HG03159 (cell line): ENCODE results near the gene JCAD.

Experiments
- ATAC-seq: cut with Tn5 transposase; IDR thresholded peaks from one replicate; pipeline ENCODE4 v1.9.1; 2021; ENCODE audit warnings: mild to moderate bottlenecking, moderate library complexity; ENCODE audit not compliant: unreplicated experiment

JCAD gene

DNA sequence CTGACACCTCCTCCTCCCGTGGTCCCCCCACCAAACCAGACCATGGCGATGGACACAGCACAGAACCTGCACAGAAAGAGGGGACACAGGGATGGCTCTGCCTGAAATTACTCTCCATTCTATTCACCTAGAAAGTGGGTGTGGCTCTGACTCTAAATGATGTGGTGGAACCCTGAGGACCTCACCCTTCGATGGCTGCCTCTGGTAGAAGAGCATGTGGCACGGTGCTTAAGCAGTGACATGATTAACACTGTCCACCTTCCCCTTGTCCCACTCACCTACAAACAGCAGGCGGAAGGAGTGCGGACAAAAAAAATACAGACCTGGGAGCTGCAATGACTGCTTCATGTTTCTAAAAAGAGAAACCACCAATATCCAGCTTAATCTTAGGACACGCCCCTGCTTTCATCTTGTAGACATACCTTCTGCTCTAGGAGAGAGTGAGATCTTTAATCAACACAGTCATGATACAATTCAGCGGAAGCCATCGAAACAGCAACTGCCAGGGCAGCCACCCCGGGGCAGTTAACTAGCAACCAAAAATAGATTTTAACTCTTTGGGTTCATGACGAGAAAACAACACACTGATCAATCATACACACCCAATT, 11.4 kb downstream of the JCAD start:
- ATAC-seq = no peak

DNA sequence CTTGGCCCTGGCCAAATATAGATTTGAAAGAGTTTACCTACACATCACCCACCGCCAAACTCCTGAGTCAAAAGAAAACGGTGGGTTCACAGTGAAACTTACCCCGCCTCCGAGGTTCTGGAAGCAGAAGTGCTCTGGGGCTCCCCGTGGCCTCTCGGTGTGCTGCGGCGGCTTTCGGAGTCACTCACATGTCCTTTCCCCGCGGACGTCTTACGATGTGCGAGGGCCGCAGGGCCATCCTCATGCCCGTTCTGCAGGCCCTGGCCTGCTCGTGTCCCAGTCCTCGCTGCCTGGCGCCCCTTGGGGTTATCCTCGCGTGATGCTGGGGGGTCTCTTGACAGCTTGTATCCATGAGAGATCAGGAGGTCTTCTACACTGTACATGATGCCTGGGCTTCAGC, 12.0 kb downstream of the JCAD start:
- ATAC-seq = no peak

DNA sequence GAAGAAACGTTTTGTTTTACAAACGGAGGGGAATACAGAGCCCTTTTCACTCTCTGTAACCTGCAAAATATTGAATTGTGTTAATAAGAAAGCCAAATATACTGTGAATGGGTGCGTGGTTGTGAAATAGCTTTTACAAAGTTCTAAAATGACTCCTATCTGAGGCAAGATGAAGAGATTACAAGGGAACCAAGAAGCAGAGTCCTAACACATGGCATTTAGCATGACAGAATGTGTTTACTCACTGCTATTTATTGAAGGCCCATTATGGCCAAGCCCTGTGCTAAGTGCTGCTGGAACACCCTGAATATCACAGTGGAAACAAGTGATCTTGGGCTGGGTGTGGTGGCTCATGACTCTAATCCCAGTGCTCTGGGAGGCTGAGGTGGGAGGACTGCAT, 12.9 kb downstream of the JCAD start:
- ATAC-seq = no peak

DNA sequence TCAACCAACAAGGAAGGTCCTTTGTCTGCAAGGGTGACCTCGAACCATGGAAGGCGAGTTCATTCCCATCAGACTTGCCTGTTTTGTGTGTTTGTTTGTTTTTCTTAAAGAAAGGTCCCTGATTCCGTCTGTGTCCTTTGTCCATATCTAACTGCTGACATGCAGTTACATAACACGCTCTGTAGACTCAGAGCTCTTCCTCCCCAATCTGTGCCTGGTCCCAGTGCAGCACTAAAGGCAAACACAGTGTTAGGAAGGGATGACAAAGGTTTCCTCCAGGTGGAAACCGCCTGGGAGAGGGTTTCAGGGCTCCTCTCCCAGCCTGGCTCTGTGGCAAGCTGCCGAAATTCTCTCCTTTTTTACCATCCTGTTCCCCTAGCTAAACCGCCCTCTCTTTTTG, 13.4 kb downstream of the JCAD start:
- ATAC-seq = no peak

DNA sequence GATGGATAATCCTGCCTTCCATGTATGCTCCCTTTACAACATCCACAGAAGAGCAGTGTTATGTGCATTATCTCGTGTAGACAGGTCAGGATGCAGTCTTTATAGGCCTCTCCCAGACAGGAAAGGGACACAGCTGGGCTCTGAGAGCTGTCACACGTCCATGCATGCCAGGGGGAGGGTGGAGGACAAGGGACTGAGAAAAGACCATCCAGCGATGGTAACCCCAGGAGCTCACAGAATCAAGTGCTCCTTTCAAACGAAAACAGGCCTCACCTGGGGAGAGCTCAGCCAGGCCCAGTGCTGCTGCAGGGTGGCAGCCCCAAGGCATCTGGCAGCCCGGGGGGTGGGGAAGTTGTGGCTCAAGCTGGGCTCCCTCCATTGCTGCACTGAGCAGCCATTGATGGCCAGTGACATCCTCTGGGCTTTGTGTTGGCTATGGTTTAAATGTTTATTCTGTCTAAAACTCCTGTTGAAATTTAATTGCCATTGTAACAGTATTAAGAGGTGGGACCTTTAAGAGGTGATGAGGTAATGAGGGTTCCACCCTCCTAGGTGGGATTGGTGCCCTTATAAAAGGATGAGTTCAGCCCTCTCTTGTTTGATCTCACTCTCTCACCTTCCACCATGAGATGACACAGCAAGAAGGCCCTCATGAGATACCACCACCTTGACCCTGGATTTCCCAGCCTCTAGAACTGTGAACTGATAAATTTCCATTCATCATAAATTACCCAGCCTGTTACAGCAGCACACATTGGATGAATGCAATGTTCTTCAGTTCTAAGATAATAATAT, 15.7 kb downstream of the JCAD start:
- no peak for ATAC-seq

DNA sequence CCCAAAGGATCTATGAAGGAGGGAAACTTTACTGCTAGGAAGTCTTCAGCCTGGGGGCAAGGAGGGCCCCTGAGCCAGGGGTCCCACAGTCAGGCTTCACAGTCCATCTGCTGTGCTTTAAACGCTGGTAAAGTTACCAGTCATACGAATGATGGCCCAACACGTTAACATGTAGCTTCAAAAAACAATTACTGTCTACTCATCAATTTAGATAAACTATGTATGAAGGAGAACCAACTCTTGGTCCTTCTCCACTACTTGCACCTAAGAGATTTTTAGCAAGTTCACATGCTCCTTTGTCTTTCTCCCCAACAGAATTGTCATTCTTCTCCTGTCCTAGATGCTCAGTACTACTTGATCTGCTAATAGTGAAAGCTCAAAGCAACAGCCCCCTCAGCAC, 16.6 kb downstream of the JCAD start:
- ATAC-seq = no peak

DNA sequence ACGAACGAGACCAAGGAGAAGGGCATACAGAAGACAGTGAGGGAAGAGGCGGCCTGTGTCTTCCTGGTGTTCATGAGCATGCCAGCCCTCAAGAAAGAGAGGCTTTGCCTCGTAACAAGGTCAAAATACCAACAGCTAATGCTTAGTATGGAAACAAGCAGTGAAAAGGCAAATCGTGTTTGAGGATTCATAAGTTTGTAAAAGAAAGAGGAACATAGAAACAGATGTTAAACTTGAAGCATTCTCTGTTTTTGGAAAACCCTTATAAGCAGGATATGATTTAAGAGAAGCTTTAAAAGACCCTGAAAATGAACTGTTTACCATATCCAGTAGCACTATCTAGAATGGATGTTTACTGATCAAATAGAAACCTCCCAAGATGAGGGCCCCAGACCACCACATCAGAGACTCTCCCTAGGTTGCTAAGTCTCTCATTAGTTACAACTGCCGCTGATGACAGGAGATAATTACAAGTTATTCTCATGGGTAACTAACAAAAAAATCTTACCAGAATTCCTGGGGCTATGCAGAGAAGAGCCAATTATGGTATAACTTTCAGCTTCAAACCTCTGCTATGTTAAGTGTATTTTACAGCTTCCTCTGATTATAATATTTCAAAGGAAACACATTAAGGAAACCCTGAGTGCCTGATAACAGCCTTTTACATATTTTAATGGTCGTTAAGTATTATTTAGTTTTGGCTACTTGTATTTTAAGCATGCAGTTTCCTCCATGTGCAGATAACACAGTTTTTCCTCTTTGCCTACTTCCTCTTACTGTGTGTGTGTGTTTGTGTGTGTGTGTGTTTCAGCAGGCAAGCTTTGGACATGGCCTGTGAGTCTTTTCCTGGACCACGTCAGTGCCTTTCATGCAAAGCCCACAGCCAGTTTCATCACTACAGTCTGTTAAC, 17.9 kb downstream of the JCAD start:
- ATAC-seq = no peak

DNA sequence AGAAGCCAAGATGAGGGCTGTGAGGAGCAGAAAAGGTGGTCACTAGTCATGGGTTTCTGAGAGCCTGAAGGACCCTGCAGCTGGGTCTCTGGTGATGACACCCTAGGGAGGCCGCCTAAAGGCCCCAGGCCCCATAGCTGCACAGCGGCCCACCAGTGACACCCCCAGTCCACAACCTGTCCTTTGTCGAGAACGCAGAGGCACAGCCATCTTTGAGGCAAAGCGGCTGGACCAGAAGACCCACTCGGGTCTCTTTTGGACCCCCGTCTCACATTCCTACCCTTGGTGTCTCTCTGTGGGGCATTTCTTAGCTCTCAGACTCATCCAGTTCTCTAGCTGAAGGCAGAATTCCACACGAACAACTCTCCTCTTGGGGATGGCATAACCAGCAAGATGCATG, 18.8 kb downstream of the JCAD start:
- ATAC-seq = no peak

DNA sequence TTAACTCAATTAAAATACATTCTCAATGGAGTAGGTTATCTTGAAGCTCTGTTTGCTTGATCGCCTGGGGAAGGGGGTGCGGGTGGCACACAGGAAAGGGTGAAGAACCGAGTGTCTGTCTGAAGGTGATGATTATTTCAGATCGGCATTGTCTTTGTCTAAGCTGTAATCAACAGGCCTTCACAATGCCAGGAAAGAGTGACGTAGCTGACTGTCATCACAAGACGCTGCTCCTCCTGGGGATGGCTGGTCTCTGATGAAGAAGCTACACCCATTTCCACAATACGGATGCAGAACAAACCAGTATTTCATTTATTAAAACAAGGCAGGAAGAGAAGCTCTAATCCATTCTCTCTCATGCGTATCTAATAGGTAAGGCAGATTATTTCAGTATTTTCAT, 19.4 kb downstream of the JCAD start:
- ATAC-seq = no peak

DNA sequence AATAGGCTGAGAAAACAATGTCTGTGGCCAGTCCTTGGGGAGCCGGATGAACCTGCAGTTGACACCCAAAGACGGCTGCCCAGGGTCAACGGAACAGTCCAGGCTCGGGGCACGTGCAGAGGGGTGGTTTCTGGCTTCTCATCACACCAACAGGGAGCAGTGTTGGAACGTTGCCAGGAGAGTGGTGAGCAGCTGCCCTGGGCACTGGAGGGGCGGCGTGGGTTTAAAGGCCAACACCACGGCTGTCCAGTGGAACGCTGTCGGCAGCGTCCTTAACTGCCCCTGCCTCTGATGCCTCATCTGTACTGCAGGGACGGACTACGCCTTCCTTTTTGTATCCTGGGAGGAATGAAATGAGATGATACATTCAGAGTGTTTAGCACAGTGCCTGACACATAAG, 19.8 kb downstream of the JCAD start:
- no peak for ATAC-seq

DNA sequence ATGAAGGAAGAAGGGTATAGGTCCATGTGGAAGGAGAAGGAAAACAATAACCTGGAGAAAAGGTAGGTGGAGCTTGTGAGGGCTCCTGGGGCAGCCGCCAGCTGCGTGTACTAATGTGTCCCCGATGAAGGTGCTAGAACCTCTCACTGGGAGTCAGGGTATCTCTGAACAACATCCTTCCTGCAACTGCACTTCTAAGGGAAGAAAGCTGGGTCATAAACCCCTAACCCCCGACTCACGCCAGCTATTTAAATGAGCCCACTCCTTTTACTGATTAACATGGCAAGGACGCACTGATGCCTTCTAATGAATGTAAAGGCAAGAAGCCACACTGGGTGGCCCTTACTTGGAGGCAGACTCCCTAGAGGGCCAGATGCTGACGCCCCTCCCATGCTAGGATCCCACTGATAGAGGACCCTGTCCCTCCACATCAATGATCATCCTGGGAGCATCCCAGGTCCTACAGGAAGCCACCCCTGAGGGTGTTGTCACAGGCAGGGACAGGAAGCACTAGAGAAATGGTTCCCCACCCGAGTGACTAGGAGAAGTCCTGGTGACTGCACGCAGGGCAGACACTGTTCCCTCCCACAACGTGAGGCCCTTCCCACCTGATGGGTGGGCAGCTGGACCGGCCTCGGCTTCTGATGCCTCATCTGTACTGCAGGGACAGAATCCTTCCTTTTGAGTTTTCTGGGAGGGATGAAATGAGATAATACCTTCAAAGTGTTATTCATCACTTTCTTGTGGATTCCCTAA, 20.4 kb downstream of the JCAD start:
- no peak for ATAC-seq

DNA sequence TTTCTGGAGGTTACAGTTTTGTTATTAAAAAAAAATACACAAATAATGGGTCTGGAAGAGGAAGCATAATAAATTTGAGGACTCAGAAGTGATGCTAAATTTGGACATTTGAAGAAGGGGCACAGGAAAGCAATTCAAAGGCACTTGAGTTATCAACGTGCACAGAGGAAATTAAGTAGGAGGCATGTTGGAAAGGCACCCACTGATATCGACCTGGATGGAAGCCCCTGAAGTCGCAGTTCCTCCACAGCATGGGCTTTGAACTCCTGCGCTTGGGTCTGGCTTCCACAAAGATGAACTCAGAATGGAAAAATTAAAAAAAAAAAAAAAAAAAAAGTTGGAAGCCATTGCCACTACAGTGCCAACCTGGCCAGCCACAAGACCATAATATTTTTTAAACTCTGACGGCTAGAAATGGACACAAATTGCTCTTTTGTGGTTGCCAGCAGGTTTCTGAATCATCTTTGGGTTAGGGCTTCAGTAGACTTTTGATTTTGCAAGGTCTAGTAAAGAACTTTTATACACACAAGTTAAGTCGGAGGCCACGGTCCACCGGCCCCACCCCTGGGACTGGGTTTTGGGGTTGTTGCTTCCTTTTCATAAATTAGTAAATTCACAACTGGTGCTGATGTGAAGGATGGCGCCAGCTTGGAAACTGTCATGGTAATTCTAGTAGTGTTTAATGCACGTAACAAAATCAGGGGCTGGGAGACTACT, 21.6 kb downstream of the JCAD start:
- no peak for ATAC-seq

DNA sequence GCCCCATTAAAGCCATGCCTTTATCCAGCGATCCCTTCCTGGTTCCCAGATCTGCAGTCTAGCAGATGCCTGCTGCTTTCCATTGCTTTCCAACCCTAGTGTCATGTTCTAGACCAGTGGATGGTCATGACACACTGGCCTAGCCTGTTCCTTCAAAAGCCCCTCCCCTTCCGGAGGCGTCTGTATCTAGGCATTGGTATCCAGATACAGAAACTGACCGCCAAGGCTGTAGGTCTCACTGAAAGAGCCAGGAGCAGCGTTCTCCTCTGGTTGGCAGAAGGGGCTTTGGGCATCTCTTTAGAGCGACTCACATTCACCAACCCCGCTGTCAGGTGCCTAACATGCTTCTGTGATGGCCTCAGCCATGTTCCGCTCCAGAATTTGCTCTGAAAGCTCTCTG, 22.6 kb downstream of the JCAD start:
- ATAC-seq = no peak

DNA sequence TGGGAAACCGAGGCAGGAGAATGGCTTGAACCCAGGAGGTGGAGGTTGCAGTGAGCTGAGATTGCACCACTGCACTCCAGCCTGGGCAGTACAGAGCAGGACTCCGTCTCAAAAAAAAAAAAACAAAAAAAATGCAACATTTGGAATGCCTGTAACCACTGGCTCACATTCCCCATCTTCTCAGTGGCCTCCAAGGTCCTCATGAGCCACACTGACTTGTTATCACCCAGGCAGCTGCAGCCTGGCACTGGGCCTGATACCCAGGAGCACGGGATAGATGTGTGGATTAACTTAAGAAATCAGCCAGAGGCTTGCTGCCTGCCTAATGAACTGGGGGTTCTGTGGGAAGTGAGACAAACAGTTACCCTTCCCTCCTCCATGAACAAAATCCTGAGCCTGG, 23.0 kb downstream of the JCAD start:
- no peak for ATAC-seq

DNA sequence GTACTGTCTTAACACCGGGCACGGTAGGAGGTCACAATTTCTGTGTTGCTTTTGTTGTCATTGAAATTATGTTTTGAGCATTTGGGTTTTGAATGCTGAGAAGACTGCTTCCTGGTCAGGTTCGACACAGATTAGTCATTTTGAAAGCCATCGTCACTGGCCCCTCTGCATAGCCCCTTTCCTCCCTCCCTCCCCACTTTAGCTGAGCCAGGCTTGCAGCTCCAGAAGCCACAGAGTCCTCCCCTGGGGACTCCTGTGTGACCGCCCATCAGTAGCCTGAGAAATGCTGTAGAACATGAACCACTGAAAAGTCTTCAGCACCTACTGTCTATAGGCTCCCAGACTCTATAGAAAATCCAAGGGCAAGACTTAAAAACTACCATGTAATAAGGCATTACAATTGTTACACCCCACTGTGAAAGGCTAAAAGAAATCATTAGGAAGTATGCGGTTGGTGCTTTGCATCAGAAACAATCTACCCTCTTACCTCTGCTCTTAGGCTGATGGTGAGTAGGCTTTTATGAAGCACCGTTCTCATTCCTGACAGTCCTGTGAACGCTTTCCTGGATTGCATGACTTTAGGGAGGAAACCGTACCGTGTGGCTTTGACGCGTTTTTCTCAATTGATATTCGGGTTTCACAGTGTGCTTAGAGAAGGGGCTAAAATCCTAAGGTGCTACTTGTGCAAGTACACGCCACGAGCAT, 24.8 kb downstream of the JCAD start:
- no peak for ATAC-seq

DNA sequence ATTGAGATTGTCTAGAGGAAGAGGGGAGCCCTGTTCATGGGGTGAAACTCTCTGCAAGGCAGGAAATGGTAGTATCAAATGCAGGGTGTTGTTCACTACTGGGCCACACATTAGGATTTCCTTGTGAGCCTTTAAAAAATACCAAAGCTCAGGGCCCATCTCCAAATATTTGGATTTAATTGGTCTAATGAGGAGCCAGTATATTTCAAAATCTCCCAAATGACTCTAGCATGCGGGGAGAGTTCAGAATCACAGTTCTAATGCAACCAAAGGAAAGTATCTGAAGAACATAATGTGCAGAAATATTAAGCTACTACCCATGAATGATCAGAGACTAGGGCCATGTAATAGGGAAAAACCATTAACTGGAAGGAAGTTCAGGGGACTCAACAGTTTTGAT, 27.3 kb downstream of the JCAD start:
- ATAC-seq = no peak

DNA sequence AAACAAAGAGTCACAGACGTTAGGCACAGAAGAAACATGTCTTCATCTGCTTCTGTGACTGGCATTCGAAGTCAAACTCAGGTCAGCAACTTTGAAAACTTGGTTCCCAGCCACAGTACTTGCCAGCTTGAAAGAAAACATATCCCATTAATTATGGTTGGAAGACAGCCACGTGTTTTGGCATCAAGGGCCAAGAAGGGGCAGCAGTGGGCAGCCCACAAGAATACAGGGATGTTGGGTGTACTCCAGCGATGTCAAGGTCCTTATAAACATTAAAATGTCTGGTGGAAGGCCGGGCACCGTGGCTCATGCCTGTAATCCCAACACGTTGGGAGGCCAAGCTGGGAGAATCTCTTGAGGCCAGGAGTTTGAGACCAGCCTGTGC, 29.5 kb downstream of the JCAD start:
- no peak for ATAC-seq

DNA sequence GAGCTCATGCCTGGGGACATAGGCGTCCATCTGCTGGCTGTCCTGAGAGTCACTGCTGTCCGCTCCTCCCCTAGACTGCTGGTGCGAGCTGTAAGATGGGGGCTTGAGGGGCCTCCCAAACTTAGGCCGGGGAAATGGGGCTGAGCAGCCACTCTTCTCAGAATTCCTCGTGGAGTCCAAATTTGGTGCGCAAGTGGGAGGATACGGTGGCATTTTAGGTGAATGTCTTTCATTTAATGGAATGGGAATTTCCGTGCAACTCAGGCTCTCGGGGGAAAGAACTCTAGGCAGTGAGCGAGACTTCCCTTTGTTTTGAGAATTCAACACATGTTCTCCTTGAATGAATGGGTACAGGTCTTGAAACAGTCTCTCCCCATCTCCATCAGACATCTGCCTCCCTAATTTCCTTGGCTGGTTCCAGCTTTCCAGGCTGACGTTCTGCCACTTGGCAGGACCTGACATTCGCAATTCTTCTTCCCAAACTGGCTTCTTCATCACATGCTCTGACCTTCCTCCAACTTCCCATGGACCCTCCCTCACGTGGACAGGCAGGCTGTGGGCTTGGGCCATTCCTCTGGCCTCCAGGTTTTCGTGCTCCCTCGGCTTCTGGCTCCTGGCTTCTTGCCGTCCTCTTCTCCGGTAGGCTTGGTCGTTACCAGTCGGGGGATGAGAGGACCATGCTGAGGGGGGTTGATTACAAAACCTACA, 30.1 kb downstream of the JCAD start:
- ATAC-seq = no peak

DNA sequence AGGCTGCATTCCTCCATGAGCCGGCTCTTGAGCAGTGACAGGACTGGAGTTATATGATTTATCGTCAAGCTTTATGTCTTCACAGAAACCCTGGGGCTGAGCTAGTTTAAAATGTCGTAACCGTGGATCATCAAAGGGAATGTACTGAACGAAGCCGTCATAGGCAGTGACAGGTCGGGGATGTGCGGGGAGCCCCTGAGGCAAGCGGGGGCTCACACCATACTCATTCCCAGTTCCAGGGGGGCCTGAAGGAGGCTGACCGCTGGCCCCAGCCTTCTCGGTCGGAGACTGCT, 30.7 kb downstream of the JCAD start:
- ATAC-seq = no peak
